Astrocyte of the hippocampus (primary cell): Measurements from ENCODE around the gene AKR1A1.
A peak's percentile ranks its signal among the peaks of the same experiment; 100 is the strongest.
"Not testable (repeated sequence)": the region's sequence is repeated elsewhere in the genome, so short reads cannot be mapped to it uniquely, and the experiment has no call there.

Experiments used
- DNase-seq: peaks from one replicate; pipeline ENCODE4 v3.0.0; 2011; ENCODE audit warnings: low read depth, low spot score

AKR1A1 gene

GRCh38 chr1:45569571-45569961, 18.9 kb downstream of the AKR1A1 start:
- DNase-seq: no peak

- DNase-seq: peak; percentile 83
Measured at GRCh38 chr1:45569962-45570581, 19.4 kb downstream of the AKR1A1 start.

- DNase-seq: no peak
Measured at GRCh38 chr1:45570631-45571030, 20.0 kb downstream of the AKR1A1 start.

GRCh38 chr1:45573231-45573804, 22.7 kb downstream of the AKR1A1 start:
- DNase-seq: no peak

- no peak for DNase-seq
Measured at GRCh38 chr1:45574105-45574626, 23.5 kb downstream of the AKR1A1 start.

- peak; percentile 98 for DNase-seq
Measured at GRCh38 chr1:45583264-45583665, 32.6 kb downstream of the AKR1A1 start.

GRCh38 chr1:45583666-45584350, 33.2 kb downstream of the AKR1A1 start, which contains the start of gene NASP:
TSS of gene NASP (plus strand) at chr1:45584041. CDS start at chr1:45584147, 106 bp downstream.
- peak; percentile 94 for DNase-seq

GRCh38 chr1:45584351-45585109, 33.9 kb downstream of the AKR1A1 start:
- peak; percentile 95 for DNase-seq

- DNase-seq: no peak
Measured at GRCh38 chr1:45585110-45585426, 34.4 kb downstream of the AKR1A1 start.

GRCh38 chr1:45585496-45586075, 35.0 kb downstream of the AKR1A1 start:
- no peak for DNase-seq

GRCh38 chr1:45586769-45587168, 36.1 kb downstream of the AKR1A1 start:
- no peak for DNase-seq

GRCh38 chr1:45589861-45590260, 39.2 kb downstream of the AKR1A1 start:
- peak; percentile 12 for DNase-seq

GRCh38 chr1:45594412-45594811, 43.8 kb downstream of the AKR1A1 start:
- no peak for DNase-seq

GRCh38 chr1:45596765-45597164, 46.1 kb downstream of the AKR1A1 start:
- not testable (repeated sequence) for DNase-seq

- no peak for DNase-seq
Measured at GRCh38 chr1:45604239-45604638, 53.6 kb downstream of the AKR1A1 start.

GRCh38 chr1:45607404-45608074, 56.9 kb downstream of the AKR1A1 start:
- DNase-seq: no peak

GRCh38 chr1:45608175-45609156, 57.8 kb downstream of the AKR1A1 start:
- DNase-seq: no peak

- no peak for DNase-seq
Measured at GRCh38 chr1:45610589-45611226, 60.1 kb downstream of the AKR1A1 start.

GRCh38 chr1:45612941-45613579, 62.4 kb downstream of the AKR1A1 start:
- DNase-seq: no peak
